ENCODE data around the gene RSAD1.
A peak's percentile ranks its signal among the peaks of the same experiment; 100 is the strongest.

Gene RSAD1

GRCh38 chr17:50476545-50477315 lies 1.9 kb upstream of the RSAD1 start:
- Histone ChIP-seq H4K20me1 (ENCODE audit: insufficient read depth, low read length) (no peaks in the 10 kb centered on the region), H3K4me1 (ENCODE audit: low read length) (peaks cover 9% of the 10 kb centered on the region; the same call in 1 of the 2 replicates), H3K9me2 (replicated peaks; ENCODE audit: insufficient read depth, low read length) (no peaks in the 10 kb centered on the region), H3K27me3 (replicated peaks; ENCODE audit: insufficient read depth, low read length) (no peaks in the 10 kb centered on the region), H3K4me2 (ENCODE audit: low read depth, low read length) (no peak overlapping the region), H3K4me3 (ENCODE audit: low read length) (no peak overlapping the region), H3K9ac (ENCODE audit: low read length) (no peak overlapping the region), H3F3A (ENCODE audit: insufficient read depth, low read length) (peaks cover 12% of the 10 kb centered on the region), H3K9me3 (replicated peaks; ENCODE audit: insufficient read depth, low read length) (no peaks in the 10 kb centered on the region), H2AFZ (ENCODE audit: low read length) (no peak overlapping the region), H3K36me3 (replicated peaks; ENCODE audit: insufficient read depth, low read length) (no peaks in the 10 kb centered on the region), H3K27ac (ENCODE audit: low read length) (no peak overlapping the region), H3K79me2 (ENCODE audit: low read length) (peaks cover 9% of the 10 kb centered on the region)
- TF ChIP-seq EZH2phosphoT487 (IDR thresholded peaks at IDR 0.05; ENCODE audit: low read length) (no peak), EZH2 (optimal IDR thresholded peaks at IDR 0.05; ENCODE audit: low read depth, low read length) (no peak)
- TF ChIP-seq, protein P1, sequence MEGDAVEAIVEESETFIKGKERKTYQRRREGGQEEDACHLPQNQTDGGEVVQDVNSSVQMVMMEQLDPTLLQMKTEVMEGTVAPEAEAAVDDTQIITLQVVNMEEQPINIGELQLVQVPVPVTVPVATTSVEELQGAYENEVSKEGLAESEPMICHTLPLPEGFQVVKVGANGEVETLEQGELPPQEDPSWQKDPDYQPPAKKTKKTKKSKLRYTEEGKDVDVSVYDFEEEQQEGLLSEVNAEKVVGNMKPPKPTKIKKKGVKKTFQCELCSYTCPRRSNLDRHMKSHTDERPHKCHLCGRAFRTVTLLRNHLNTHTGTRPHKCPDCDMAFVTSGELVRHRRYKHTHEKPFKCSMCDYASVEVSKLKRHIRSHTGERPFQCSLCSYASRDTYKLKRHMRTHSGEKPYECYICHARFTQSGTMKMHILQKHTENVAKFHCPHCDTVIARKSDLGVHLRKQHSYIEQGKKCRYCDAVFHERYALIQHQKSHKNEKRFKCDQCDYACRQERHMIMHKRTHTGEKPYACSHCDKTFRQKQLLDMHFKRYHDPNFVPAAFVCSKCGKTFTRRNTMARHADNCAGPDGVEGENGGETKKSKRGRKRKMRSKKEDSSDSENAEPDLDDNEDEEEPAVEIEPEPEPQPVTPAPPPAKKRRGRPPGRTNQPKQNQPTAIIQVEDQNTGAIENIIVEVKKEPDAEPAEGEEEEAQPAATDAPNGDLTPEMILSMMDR (IDR thresholded peaks at IDR 0.05; ENCODE audit: low read length): no peak
- DNase-seq: no peak

DNA sequence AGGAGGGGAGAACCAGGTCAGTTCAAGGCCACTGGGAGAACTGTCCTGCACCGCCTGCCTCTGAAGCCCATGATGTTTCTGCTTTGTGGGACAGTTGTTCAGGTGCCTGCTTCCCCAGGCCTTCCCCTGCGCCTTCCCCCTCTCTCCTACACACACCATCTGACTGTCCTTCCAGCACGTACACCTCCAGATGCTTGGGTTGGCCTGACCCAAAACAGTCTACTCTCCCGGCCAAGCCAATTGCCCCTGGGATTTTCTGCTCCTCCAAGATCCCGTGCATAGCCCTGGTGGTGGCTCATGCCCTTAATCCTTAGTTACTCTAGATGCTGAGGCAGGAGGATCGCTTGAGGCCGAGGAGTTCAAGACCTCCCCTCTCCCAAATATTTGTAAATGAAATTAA lies 684 bp upstream of the RSAD1 start:
- DNase-seq: no peak
- peak overlapping the region; percentile 81 for H3K4me3 ChIP-seq (ENCODE audit: low read length)
- H3K9me3 ChIP-seq (replicated peaks; ENCODE audit: insufficient read depth, low read length): no peaks in the 10 kb centered on the region
- H3K27ac ChIP-seq (ENCODE audit: low read length): no peak overlapping the region
- H3K9me2 ChIP-seq (replicated peaks; ENCODE audit: insufficient read depth, low read length): no peaks in the 10 kb centered on the region
- peak overlapping the region; percentile 100 for H2AFZ ChIP-seq (ENCODE audit: low read length)
- H3K27me3 ChIP-seq (replicated peaks; ENCODE audit: insufficient read depth, low read length): no peaks in the 10 kb centered on the region
- peak overlapping the region; percentile 80; the same call in 1 of the 2 replicates for H3K4me2 ChIP-seq (ENCODE audit: low read depth, low read length)
- peak overlapping the region; percentile 61; the same call in 1 of the 2 replicates for H3K9ac ChIP-seq (ENCODE audit: low read length)
- no peak for TF ChIP-seq EZH2 (optimal IDR thresholded peaks at IDR 0.05; ENCODE audit: low read depth, low read length)
- TF ChIP-seq EZH2phosphoT487 (IDR thresholded peaks at IDR 0.05; ENCODE audit: low read length): no peak
- TF ChIP-seq, protein P1 (IDR thresholded peaks at IDR 0.05; ENCODE audit: low read length): no peak
- peaks cover 9% of the 10 kb centered on the region; the same call in 1 of the 2 replicates for H3K4me1 ChIP-seq (ENCODE audit: low read length)
- no peaks in the 10 kb centered on the region for H3K36me3 ChIP-seq (replicated peaks; ENCODE audit: insufficient read depth, low read length)
- peaks cover 12% of the 10 kb centered on the region for H3F3A ChIP-seq (ENCODE audit: insufficient read depth, low read length)
- peaks cover 9% of the 10 kb centered on the region for H3K79me2 ChIP-seq (ENCODE audit: low read length)
- no peaks in the 10 kb centered on the region for H4K20me1 ChIP-seq (ENCODE audit: insufficient read depth, low read length)

DNA sequence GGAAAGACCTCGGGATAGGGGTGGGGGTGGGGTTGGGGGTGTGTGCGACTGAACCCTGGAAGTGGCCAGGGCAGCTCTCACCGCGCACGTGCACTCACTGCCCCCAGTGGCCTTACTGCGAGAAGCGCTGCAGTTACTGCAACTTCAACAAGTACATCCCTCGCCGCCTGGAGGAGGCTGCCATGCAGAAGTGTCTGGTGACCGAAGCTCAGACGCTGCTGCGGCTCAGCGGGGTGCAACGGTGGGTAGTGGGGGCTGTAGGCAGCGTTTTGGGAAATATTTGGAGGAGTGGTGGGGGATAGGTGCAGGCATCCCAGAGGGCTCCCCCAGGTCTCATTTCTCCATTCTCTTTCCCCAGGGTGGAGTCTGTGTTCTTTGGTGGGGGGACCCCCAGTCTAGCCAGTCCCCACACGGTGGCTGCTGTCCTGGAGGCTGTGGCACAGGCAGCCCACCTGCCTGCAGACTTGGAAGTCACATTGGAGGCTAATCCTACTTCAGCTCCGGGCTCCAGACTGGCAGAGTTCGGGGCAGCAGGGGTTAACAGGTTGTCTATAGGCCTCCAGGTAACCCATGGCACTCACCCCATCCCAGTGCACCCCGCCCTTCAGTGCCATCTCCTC lies 972 bp downstream of the RSAD1 start:
- peaks cover 9% of the 10 kb centered on the region; the same call in 1 of the 2 replicates for H3K4me1 ChIP-seq (ENCODE audit: low read length)
- H3K9ac ChIP-seq (ENCODE audit: low read length): peak overlapping the region; percentile 61; the same call in 1 of the 2 replicates
- H3K9me3 ChIP-seq (replicated peaks; ENCODE audit: insufficient read depth, low read length): no peaks in the 10 kb centered on the region
- DNase-seq: peak; percentile 86
- peak overlapping the region; percentile 72 for H2AFZ ChIP-seq (ENCODE audit: low read length)
- H3K9me2 ChIP-seq (replicated peaks; ENCODE audit: insufficient read depth, low read length): no peaks in the 10 kb centered on the region
- H3K36me3 ChIP-seq (replicated peaks; ENCODE audit: insufficient read depth, low read length): no peaks in the 10 kb centered on the region; the same call in 1 of the 2 replicates
- H4K20me1 ChIP-seq (ENCODE audit: insufficient read depth, low read length): no peaks in the 10 kb centered on the region
- H3K4me3 ChIP-seq (ENCODE audit: low read length): peak overlapping the region; percentile 81
- TF ChIP-seq EZH2phosphoT487 (IDR thresholded peaks at IDR 0.05; ENCODE audit: low read length): no peak
- TF ChIP-seq, protein P1 (IDR thresholded peaks at IDR 0.05; ENCODE audit: low read length): peak; percentile 59
- peaks cover 12% of the 10 kb centered on the region for H3F3A ChIP-seq (ENCODE audit: insufficient read depth, low read length)
- H3K79me2 ChIP-seq (ENCODE audit: low read length): peaks cover 9% of the 10 kb centered on the region
- no peak overlapping the region for H3K27ac ChIP-seq (ENCODE audit: low read length)
- H3K4me2 ChIP-seq (ENCODE audit: low read depth, low read length): peak overlapping the region; percentile 79
- no peaks in the 10 kb centered on the region for H3K27me3 ChIP-seq (replicated peaks; ENCODE audit: insufficient read depth, low read length)
